Measurements from ENCODE around the gene PRELID3B. TPM values are rescaled to one million over a fixed set of nuclear protein-coding genes. Genes with fewer than 3 reads are reported as not detected.

PRELID3B gene
- total RNA-seq, 1 experiment from 2014 or later = 83.4 TPM

GRCh38 chr20:59004763-59005522 lies 37.6 kb downstream of the PRELID3B start:
- no TSS peak for BruUV-seq (replicated peaks)
- ChIA-PET POLR2A (ENCODE audit: low non-redundant PET) (no interaction called here), CTCF (no interaction called here)
- Histone ChIP-seq H3K4me1 (ENCODE audit: insufficient read depth, low read length, poor library complexity, severe bottlenecking) (peaks cover 8% of the 10 kb centered on the region), H3K27ac (ENCODE audit: low read depth, low read length, poor library complexity, severe bottlenecking) (no peak overlapping the region), H3K4me3 (ENCODE audit: low read depth, low read length, poor library complexity, severe bottlenecking) (no peak overlapping the region), H3K9me3 (ENCODE audit: low read depth, low read length, poor library complexity, severe bottlenecking) (no peaks in the 10 kb centered on the region), H3K36me3 (ENCODE audit: insufficient read depth, low read length, poor library complexity, severe bottlenecking) (no peaks in the 10 kb centered on the region), H3K27me3 (replicated peaks; ENCODE audit: insufficient read depth, low read depth, low read length, poor library complexity) (no peaks in the 10 kb centered on the region)
- intact Hi-C loops (cut with micrococcal nuclease; ENCODE audit: unreplicated experiment) = no loop called here
- TF ChIP-seq, protein P1, sequence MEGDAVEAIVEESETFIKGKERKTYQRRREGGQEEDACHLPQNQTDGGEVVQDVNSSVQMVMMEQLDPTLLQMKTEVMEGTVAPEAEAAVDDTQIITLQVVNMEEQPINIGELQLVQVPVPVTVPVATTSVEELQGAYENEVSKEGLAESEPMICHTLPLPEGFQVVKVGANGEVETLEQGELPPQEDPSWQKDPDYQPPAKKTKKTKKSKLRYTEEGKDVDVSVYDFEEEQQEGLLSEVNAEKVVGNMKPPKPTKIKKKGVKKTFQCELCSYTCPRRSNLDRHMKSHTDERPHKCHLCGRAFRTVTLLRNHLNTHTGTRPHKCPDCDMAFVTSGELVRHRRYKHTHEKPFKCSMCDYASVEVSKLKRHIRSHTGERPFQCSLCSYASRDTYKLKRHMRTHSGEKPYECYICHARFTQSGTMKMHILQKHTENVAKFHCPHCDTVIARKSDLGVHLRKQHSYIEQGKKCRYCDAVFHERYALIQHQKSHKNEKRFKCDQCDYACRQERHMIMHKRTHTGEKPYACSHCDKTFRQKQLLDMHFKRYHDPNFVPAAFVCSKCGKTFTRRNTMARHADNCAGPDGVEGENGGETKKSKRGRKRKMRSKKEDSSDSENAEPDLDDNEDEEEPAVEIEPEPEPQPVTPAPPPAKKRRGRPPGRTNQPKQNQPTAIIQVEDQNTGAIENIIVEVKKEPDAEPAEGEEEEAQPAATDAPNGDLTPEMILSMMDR (conservative IDR thresholded peaks at IDR 0.05; ENCODE audit: low read depth, low read length) = no peak
- no peak for TF ChIP-seq EZH2 (IDR thresholded peaks at IDR 0.05; ENCODE audit: borderline replicate concordance, low read depth, low read length, poor library complexity, severe bottlenecking)
- DNase-seq (ENCODE audit: low spot score) = peak; percentile 52

DNA sequence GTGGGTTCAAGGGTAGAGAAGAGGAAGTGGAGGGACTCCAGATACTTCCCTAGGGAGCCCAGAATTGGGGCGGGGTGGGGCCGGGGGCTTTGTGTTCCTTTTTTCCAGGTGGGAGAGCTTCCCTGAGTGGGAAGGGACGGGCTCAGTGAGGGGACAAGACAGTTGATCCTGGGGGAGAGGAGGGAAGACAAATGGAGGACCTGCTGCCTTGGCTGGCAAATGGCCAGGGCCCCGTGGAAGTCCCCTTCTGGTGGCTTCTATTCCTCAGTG lies 38.2 kb downstream of the PRELID3B start:
- no peaks in the 10 kb centered on the region for H3K36me3 ChIP-seq (ENCODE audit: insufficient read depth, low read length, poor library complexity, severe bottlenecking)
- no peak for DNase-seq (ENCODE audit: low spot score)
- TF ChIP-seq, protein P1 (conservative IDR thresholded peaks at IDR 0.05; ENCODE audit: low read depth, low read length) = no peak
- no peak for TF ChIP-seq EZH2 (IDR thresholded peaks at IDR 0.05; ENCODE audit: borderline replicate concordance, low read depth, low read length, poor library complexity, severe bottlenecking)
- BruUV-seq (replicated peaks) = no TSS peak
- no peaks in the 10 kb centered on the region for H3K9me3 ChIP-seq (ENCODE audit: low read depth, low read length, poor library complexity, severe bottlenecking)
- no peak overlapping the region for H3K4me3 ChIP-seq (ENCODE audit: low read depth, low read length, poor library complexity, severe bottlenecking)
- intact Hi-C loops (cut with micrococcal nuclease; ENCODE audit: unreplicated experiment) = no loop called here
- no peak overlapping the region for H3K27ac ChIP-seq (ENCODE audit: low read depth, low read length, poor library complexity, severe bottlenecking)
- H3K27me3 ChIP-seq (replicated peaks; ENCODE audit: insufficient read depth, low read depth, low read length, poor library complexity) = no peaks in the 10 kb centered on the region
- H3K4me1 ChIP-seq (ENCODE audit: insufficient read depth, low read length, poor library complexity, severe bottlenecking) = peaks cover 8% of the 10 kb centered on the region
- ChIA-PET POLR2A (ENCODE audit: low non-redundant PET) (no interaction called here), CTCF (no interaction called here)

- H3K27me3 ChIP-seq (replicated peaks; ENCODE audit: insufficient read depth, low read depth, low read length, poor library complexity) = no peaks in the 10 kb centered on the region
- DNase-seq (ENCODE audit: low spot score) = no peak
- CTCF ChIA-PET = no interaction called here
- intact Hi-C loops (cut with micrococcal nuclease; ENCODE audit: unreplicated experiment) = no loop called here
- peaks cover 8% of the 10 kb centered on the region for H3K4me1 ChIP-seq (ENCODE audit: insufficient read depth, low read length, poor library complexity, severe bottlenecking)
- no peaks in the 10 kb centered on the region for H3K36me3 ChIP-seq (ENCODE audit: insufficient read depth, low read length, poor library complexity, severe bottlenecking)
- TF ChIP-seq, protein P1 (conservative IDR thresholded peaks at IDR 0.05; ENCODE audit: low read depth, low read length) = no peak
- no peak for TF ChIP-seq EZH2 (IDR thresholded peaks at IDR 0.05; ENCODE audit: borderline replicate concordance, low read depth, low read length, poor library complexity, severe bottlenecking)
- no peak overlapping the region for H3K27ac ChIP-seq (ENCODE audit: low read depth, low read length, poor library complexity, severe bottlenecking)
- POLR2A ChIA-PET (ENCODE audit: low non-redundant PET) = no interaction called here
- no peak overlapping the region for H3K4me3 ChIP-seq (ENCODE audit: low read depth, low read length, poor library complexity, severe bottlenecking)
- BruUV-seq (replicated peaks) = no TSS peak
- H3K9me3 ChIP-seq (ENCODE audit: low read depth, low read length, poor library complexity, severe bottlenecking) = no peaks in the 10 kb centered on the region
Measured at GRCh38 chr20:59003836-59004492, 38.6 kb downstream of the PRELID3B start.
